Neural cell (in vitro differentiated cells): ENCODE data around the gene LPP. TPM values are rescaled to one million over a fixed set of nuclear protein-coding genes. Genes with fewer than 3 reads are reported as not detected.

Experiments used
- H2AFZ ChIP-seq: fragments of 200-600, 300-800 bp; sonication (generic), shearing (Covaris generic); 2 replicates; pipeline ENCODE4 v1.6.0; 2014; ENCODE audit warnings: low read depth, mild to moderate bottlenecking, antibody characterized with exemption, low read length, moderate library complexity
- H3F3A ChIP-seq: fragments of 200-600 bp; shearing (Covaris generic); 2 replicates; pipeline ENCODE4 v1.6.1; 2016; ENCODE audit warnings: mild to moderate bottlenecking, moderate library complexity, mixed read lengths, antibody characterized with exemption, low read length; ENCODE audit not compliant: insufficient read depth, poor library complexity, severe bottlenecking
- H3K27ac ChIP-seq: fragments of 200-600, 300-800 bp; sonication (generic), shearing (Covaris generic); 2 replicates; pipeline ENCODE4 v1.5.1; 2014; ENCODE audit warnings: mild to moderate bottlenecking, low read length, moderate library complexity
- H3K27me3 ChIP-seq: fragments of 300-800, 200-600 bp; sonication (generic), shearing (Covaris generic); 2 replicates; pipeline ENCODE4 v1.6.0; 2014; ENCODE audit warnings: mild to moderate bottlenecking, low read depth, low read length, moderate library complexity; ENCODE audit not compliant: insufficient read depth
- H3K36me3 ChIP-seq: fragments of 300-800, 200-600 bp; sonication (generic), shearing (Covaris generic); 2 replicates; pipeline ENCODE4 v1.5.1; 2014; ENCODE audit warnings: mild to moderate bottlenecking, antibody characterized with exemption, low read length, moderate library complexity; ENCODE audit not compliant: insufficient read depth
- H3K4me2 ChIP-seq: fragments of 300-800, 200-600 bp; sonication (generic), shearing (Covaris generic); 2 replicates; pipeline ENCODE4 v1.6.0; 2014; ENCODE audit warnings: mild to moderate bottlenecking, low read length
- H3K4me3 ChIP-seq: fragments of 300-800, 200-600 bp; sonication (generic), shearing (Covaris generic); 2 replicates; pipeline ENCODE4 v1.5.1; 2014; ENCODE audit warnings: mild to moderate bottlenecking, low read length, moderate library complexity
- H3K79me2 ChIP-seq: fragments of 200-600 bp; shearing (Covaris generic); replicated peaks from 2 replicates; pipeline ENCODE4 v1.6.0; 2014; ENCODE audit warnings: mild to moderate bottlenecking, low read length, moderate library complexity; ENCODE audit not compliant: insufficient read depth
- H3K9ac ChIP-seq: fragments of 300-800, 200-600 bp; sonication (generic), shearing (Covaris generic); 2 replicates; pipeline ENCODE4 v1.6.1; 2016; ENCODE audit warnings: mild to moderate bottlenecking, low read length, mixed read lengths
- H3K9me2 ChIP-seq: fragments of 200-600 bp; shearing (Covaris generic); 2 replicates; pipeline ENCODE4 v1.6.1; 2016; ENCODE audit warnings: mild to moderate bottlenecking, low read length, mixed read lengths; ENCODE audit not compliant: insufficient read depth
- H3K9me3 ChIP-seq: fragments of 200-600, 300-800 bp; sonication (generic), shearing (Covaris generic); 2 replicates; pipeline ENCODE4 v1.6.1; 2016; ENCODE audit warnings: mild to moderate bottlenecking, mixed run types, low read length, moderate library complexity, mixed read lengths
- H4K20me1 ChIP-seq: fragments of 200-600 bp; shearing (Covaris generic); 2 replicates; pipeline ENCODE4 v1.6.1; 2016; ENCODE audit warnings: mild to moderate bottlenecking, mixed run types; ENCODE audit not compliant: insufficient read depth
- EP300 ChIP-seq: fragments of 450-650 bp; conservative IDR thresholded peaks from 2 replicates; pipeline ENCODE4 v1.6.1; 2014; ENCODE audit warnings: antibody characterized with exemption, mild to moderate bottlenecking, moderate library complexity; ENCODE audit not compliant: poor library complexity, severe bottlenecking
- EZH2 ChIP-seq: fragments of 200-600, 300-800 bp; shearing (Covaris generic), sonication (generic); IDR thresholded peaks from 2 replicates; pipeline ENCODE4 v1.6.1; 2014; ENCODE audit warnings: antibody characterized with exemption, low read length, borderline replicate concordance, mild to moderate bottlenecking; ENCODE audit not compliant: insufficient read depth, poor library complexity, severe bottlenecking
- MXI1 ChIP-seq: fragments of 450-650 bp; conservative IDR thresholded peaks from 2 replicates; pipeline ENCODE4 v1.6.1; 2014; ENCODE audit warnings: antibody characterized with exemption, mild to moderate bottlenecking; ENCODE audit not compliant: poor library complexity, severe bottlenecking
- POLR2AphosphoS5 ChIP-seq: IDR thresholded peaks from 2 replicates; pipeline ENCODE4 v1.6.1; 2012
- RAD21 ChIP-seq: fragments of 450-650 bp; conservative IDR thresholded peaks from 2 replicates; pipeline ENCODE4 v1.6.1; 2014; ENCODE audit warnings: antibody characterized with exemption, mild to moderate bottlenecking, moderate library complexity
- SMC3 ChIP-seq: fragments of 450-650 bp; conservative IDR thresholded peaks from 2 replicates; pipeline ENCODE4 v1.6.1; 2014; ENCODE audit warnings: antibody characterized with exemption, mild to moderate bottlenecking, moderate library complexity; ENCODE audit not compliant: poor library complexity
- TAF1 ChIP-seq: IDR thresholded peaks from 2 replicates; pipeline ENCODE4 v1.6.1; 2012; ENCODE audit warnings: low read depth
- polyA plus RNA-seq: library from polyadenylated mRNA; depleted of rRNA; stranded (reverse); fragments of >200 nt; gene quantifications from 2 replicates; pipeline ENCODE4 v1.2.3, GENCODE V29; 2014
- TF ChIP-seq, protein P1 (sequence below): fragments of 450-650 bp; IDR thresholded peaks from 2 replicates; pipeline ENCODE4 v1.5.1; 2014; ENCODE audit warnings: antibody characterized with exemption, mild to moderate bottlenecking, moderate library complexity; ENCODE audit not compliant: poor library complexity, severe bottlenecking

The LPP gene
- polyA plus RNA-seq, 1 donor from 2014 or later: 3.0 TPM

GRCh38 chr3:188278717-188279324 lies 124.9 kb downstream of the LPP start:
- Histone ChIP-seq H3K4me2 (no peak overlapping the region), H3K27ac (no peak overlapping the region), H3K9me3 (no peaks in the 10 kb centered on the region), H3K4me3 (no peak overlapping the region), H3K9ac (no peak overlapping the region), H2AFZ (no peak overlapping the region), H4K20me1 (no peaks in the 10 kb centered on the region), H3K27me3 (no peaks in the 10 kb centered on the region), H3K79me2 (no peaks in the 10 kb centered on the region), H3K9me2 (no peaks in the 10 kb centered on the region), H3F3A (no peaks in the 10 kb centered on the region), H3K36me3 (no peaks in the 10 kb centered on the region)
- TF ChIP-seq POLR2AphosphoS5 (no peak), MXI1 (no peak), EP300 (no peak)

- TF ChIP-seq TAF1 (no peak), RAD21 (no peak), EP300 (no peak), SMC3 (peak; percentile 15), POLR2AphosphoS5 (no peak), MXI1 (no peak)
- TF ChIP-seq, protein P1, sequence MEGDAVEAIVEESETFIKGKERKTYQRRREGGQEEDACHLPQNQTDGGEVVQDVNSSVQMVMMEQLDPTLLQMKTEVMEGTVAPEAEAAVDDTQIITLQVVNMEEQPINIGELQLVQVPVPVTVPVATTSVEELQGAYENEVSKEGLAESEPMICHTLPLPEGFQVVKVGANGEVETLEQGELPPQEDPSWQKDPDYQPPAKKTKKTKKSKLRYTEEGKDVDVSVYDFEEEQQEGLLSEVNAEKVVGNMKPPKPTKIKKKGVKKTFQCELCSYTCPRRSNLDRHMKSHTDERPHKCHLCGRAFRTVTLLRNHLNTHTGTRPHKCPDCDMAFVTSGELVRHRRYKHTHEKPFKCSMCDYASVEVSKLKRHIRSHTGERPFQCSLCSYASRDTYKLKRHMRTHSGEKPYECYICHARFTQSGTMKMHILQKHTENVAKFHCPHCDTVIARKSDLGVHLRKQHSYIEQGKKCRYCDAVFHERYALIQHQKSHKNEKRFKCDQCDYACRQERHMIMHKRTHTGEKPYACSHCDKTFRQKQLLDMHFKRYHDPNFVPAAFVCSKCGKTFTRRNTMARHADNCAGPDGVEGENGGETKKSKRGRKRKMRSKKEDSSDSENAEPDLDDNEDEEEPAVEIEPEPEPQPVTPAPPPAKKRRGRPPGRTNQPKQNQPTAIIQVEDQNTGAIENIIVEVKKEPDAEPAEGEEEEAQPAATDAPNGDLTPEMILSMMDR: peak; percentile 37
- Histone ChIP-seq H3K9ac (peak overlapping the region; percentile 3), H4K20me1 (no peaks in the 10 kb centered on the region), H3K4me3 (no peak overlapping the region), H3F3A (no peaks in the 10 kb centered on the region), H3K9me2 (no peaks in the 10 kb centered on the region), H3K4me2 (no peak overlapping the region), H3K27ac (peak overlapping the region; percentile 51), H2AFZ (no peak overlapping the region), H3K27me3 (no peaks in the 10 kb centered on the region), H3K79me2 (no peaks in the 10 kb centered on the region), H3K9me3 (no peaks in the 10 kb centered on the region), H3K36me3 (no peaks in the 10 kb centered on the region)
Observed at GRCh38 chr3:188279502-188280335, 125.8 kb downstream of the LPP start.

DNA sequence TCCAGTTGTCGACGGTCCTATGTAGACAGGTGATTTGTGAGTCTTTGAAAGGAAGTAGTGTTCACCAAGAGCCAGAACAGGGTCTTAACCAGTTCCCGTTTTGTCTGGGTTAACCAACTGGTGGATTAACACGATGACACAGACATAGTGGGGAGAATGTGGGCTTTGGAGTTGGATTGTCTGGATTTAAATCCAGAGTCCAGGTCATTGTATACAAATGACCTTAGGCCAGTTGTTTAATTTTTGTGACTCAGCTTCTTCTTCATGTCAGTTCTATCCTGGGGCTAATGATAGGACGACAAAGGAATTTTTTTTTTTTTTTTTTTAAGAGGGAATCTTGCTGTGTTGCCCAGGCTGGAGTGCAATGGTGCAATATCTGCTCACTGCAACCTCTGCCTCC lies 126.7 kb downstream of the LPP start:
- H3K4me3 ChIP-seq: no peak overlapping the region
- TF ChIP-seq EP300: no peak
- no peak for TF ChIP-seq EZH2
- no peak for TF ChIP-seq SMC3
- no peak for TF ChIP-seq POLR2AphosphoS5
- H4K20me1 ChIP-seq: no peaks in the 10 kb centered on the region
- no peaks in the 10 kb centered on the region for H3K9me3 ChIP-seq
- H3F3A ChIP-seq: no peaks in the 10 kb centered on the region
- H3K79me2 ChIP-seq: no peaks in the 10 kb centered on the region
- H3K9ac ChIP-seq: no peak overlapping the region
- H3K9me2 ChIP-seq: no peaks in the 10 kb centered on the region
- no peak overlapping the region for H2AFZ ChIP-seq
- H3K27ac ChIP-seq: peak overlapping the region; percentile 4
- no peaks in the 10 kb centered on the region for H3K36me3 ChIP-seq
- H3K4me2 ChIP-seq: no peak overlapping the region
- H3K27me3 ChIP-seq: no peaks in the 10 kb centered on the region
